HG02852 (cell line): ENCODE data around the gene ATP6V0B.

Experiments
- ATAC-seq: cut with Tn5 transposase; IDR thresholded peaks from one replicate; pipeline ENCODE4 v1.9.1; 2021; ENCODE audit warnings: mild to moderate bottlenecking, moderate library complexity; ENCODE audit not compliant: unreplicated experiment

The ATP6V0B gene

GRCh38 chr1:44024903-44025525, 50.3 kb downstream of the ATP6V0B start:
- ATAC-seq: no peak

GRCh38 chr1:44025816-44026215, 51.1 kb downstream of the ATP6V0B start:
- no peak for ATAC-seq

GRCh38 chr1:44027320-44027719, 52.6 kb downstream of the ATP6V0B start:
- no peak for ATAC-seq
